Sigmoid colon (tissue), 4 donors: ENCODE results near the gene RNF187.

Experiments
- EP300 ChIP-seq, 4 donors: sonication (generic); formaldehyde crosslinking; IDR thresholded peaks; one replicate each; pipeline ENCODE4 v1.6.1; 2017; ENCODE audit warnings: antibody characterized with exemption in 4 of 4
- POLR2A ChIP-seq, 2 donors: fragments of 450-650 bp; IDR thresholded peaks; one replicate each; pipeline ENCODE4 v1.6.1; 2016; ENCODE audit warnings: antibody characterized with exemption in 2 of 2, mild to moderate bottlenecking in 2 of 2, moderate library complexity in 2 of 2
- POLR2AphosphoS5 ChIP-seq, 4 donors: sonication (generic); formaldehyde crosslinking; IDR thresholded peaks; one replicate each; pipeline ENCODE4 v1.6.1; 2017; ENCODE audit warnings: antibody characterized with exemption in 4 of 4
- TF ChIP-seq, protein P1 (sequence below), 4 experiments: fragments of 450-650 bp in 3 of 4; fragments of 200-600 bp in 1 of 4; IDR thresholded peaks; one replicate each; pipeline ENCODE4 v1.5.1; 2016 to 2019; ENCODE audit warnings: antibody characterized with exemption in 4 of 4, mild to moderate bottlenecking in 3 of 4, moderate library complexity in 2 of 4

DNA sequence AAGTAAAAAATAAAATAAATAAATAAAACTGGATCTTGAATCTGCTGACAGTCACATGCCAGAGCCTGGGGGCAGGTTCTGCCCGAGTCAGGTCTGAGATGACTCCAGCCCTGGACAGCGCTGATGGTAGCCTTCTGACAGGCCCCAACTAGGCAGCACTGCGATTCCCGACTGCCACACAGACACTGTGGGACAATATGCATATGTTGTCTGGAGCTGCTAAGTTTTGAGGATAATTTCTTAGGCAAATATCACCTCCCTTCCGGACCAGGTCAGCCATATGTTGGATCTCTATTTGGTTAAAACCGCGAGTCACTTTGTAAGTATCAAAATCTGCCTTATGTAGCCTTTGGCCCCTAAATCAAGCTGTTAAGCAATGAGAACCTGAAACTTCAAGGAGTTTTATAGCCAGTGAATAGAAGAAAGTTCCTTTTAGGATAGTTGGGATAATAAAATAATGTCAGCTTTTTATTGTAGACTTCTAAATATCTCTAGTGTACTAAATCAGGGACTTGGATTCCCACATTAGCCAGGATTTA lies 49.7 kb upstream of the RNF187 start:
- TF ChIP-seq POLR2A (IDR thresholded peaks at IDR 0.05) (no peak), EP300 (IDR thresholded peaks at IDR 0.05) (no peak), POLR2AphosphoS5 (IDR thresholded peaks at IDR 0.05) (no peak)
- TF ChIP-seq, protein P1, sequence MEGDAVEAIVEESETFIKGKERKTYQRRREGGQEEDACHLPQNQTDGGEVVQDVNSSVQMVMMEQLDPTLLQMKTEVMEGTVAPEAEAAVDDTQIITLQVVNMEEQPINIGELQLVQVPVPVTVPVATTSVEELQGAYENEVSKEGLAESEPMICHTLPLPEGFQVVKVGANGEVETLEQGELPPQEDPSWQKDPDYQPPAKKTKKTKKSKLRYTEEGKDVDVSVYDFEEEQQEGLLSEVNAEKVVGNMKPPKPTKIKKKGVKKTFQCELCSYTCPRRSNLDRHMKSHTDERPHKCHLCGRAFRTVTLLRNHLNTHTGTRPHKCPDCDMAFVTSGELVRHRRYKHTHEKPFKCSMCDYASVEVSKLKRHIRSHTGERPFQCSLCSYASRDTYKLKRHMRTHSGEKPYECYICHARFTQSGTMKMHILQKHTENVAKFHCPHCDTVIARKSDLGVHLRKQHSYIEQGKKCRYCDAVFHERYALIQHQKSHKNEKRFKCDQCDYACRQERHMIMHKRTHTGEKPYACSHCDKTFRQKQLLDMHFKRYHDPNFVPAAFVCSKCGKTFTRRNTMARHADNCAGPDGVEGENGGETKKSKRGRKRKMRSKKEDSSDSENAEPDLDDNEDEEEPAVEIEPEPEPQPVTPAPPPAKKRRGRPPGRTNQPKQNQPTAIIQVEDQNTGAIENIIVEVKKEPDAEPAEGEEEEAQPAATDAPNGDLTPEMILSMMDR (IDR thresholded peaks at IDR 0.05) = no peak
